HG03045 (cell line): ENCODE results near the gene LIN7A.
A peak's percentile ranks its signal among the peaks of the same experiment; 100 is the strongest.

Experiments
- ATAC-seq: cut with Tn5 transposase; IDR thresholded peaks from one replicate; pipeline ENCODE4 v1.9.1; 2021; ENCODE audit warnings: mild to moderate bottlenecking, moderate library complexity; ENCODE audit not compliant: unreplicated experiment

LIN7A gene

GRCh38 chr12:80766210-80766609 is 171.5 kb downstream of the LIN7A start:
- no peak for ATAC-seq

GRCh38 chr12:80763874-80764273 is 173.9 kb downstream of the LIN7A start:
- ATAC-seq, result no peak

GRCh38 chr12:80761838-80762237 is 175.9 kb downstream of the LIN7A start:
- no peak for ATAC-seq

- peak; percentile 85 for ATAC-seq
Measured at GRCh38 chr12:80756875-80757274, 180.9 kb downstream of the LIN7A start.

- ATAC-seq, result no peak
Measured at GRCh38 chr12:80754274-80754673, 183.5 kb downstream of the LIN7A start.

GRCh38 chr12:80752464-80752863 is 185.3 kb downstream of the LIN7A start:
- no peak for ATAC-seq

GRCh38 chr12:80749456-80749855 is 188.3 kb downstream of the LIN7A start:
- ATAC-seq, result no peak

- ATAC-seq, result no peak
Measured at GRCh38 chr12:80747800-80748199, 189.9 kb downstream of the LIN7A start.

GRCh38 chr12:80745851-80746505 is 191.8 kb downstream of the LIN7A start:
- no peak for ATAC-seq
